HL-60/S4 (cell line): ENCODE measurements around the gene SCARB1.

Source experiments
- in situ Hi-C: fragments of 300-500 bp; cut with MboI; formaldehyde crosslinking; loops from 2 replicates; pipeline ENCODE4 v1.14.3; 2022; ENCODE audit warnings: low sequenced_read_pairs

Gene SCARB1

GRCh38 chr12:124844411-124845397 lies 19.0 kb downstream of the SCARB1 start:
- in situ Hi-C loops, result no loop called here

GRCh38 chr12:124842800-124843510 lies 20.7 kb downstream of the SCARB1 start:
- in situ Hi-C loops, result no loop called here

- in situ Hi-C loops, result no loop called here
Measured at GRCh38 chr12:124842073-124842749, 21.5 kb downstream of the SCARB1 start.

GRCh38 chr12:124841558-124841945 lies 22.1 kb downstream of the SCARB1 start:
- in situ Hi-C loops, result no loop called here

GRCh38 chr12:124837958-124838803 lies 25.5 kb downstream of the SCARB1 start:
- in situ Hi-C loops, result no loop called here

- in situ Hi-C loops, result no loop called here
Measured at GRCh38 chr12:124837249-124837897, 26.3 kb downstream of the SCARB1 start.

- in situ Hi-C loops, result no loop called here
Measured at GRCh38 chr12:124836759-124837158, 26.9 kb downstream of the SCARB1 start.

GRCh38 chr12:124835656-124836410 lies 27.8 kb downstream of the SCARB1 start:
- in situ Hi-C loops, result no loop called here

- in situ Hi-C loops, result no loop called here
Measured at GRCh38 chr12:124834822-124835221, 28.8 kb downstream of the SCARB1 start.

- in situ Hi-C loops, result no loop called here
Measured at GRCh38 chr12:124833693-124834122, 30.0 kb downstream of the SCARB1 start.

- in situ Hi-C loops, result no loop called here
Measured at GRCh38 chr12:124832856-124833255, 30.8 kb downstream of the SCARB1 start.

GRCh38 chr12:124831590-124831989 lies 32.1 kb downstream of the SCARB1 start:
- in situ Hi-C loops, result no loop called here

GRCh38 chr12:124830306-124830705 lies 33.4 kb downstream of the SCARB1 start:
- in situ Hi-C loops, result no loop called here

GRCh38 chr12:124829708-124830304 lies 33.9 kb downstream of the SCARB1 start:
- in situ Hi-C loops, result no loop called here

- in situ Hi-C loops, result no loop called here
Measured at GRCh38 chr12:124829008-124829707, 34.5 kb downstream of the SCARB1 start.

GRCh38 chr12:124828264-124829007 lies 35.2 kb downstream of the SCARB1 start:
- in situ Hi-C loops, result no loop called here

GRCh38 chr12:124827588-124828184 lies 36.0 kb downstream of the SCARB1 start:
- in situ Hi-C loops, result no loop called here
